Cardiac ventricle fibroblast (primary cell): ENCODE measurements around the gene CERS3. TPM values are rescaled to one million over a fixed set of nuclear protein-coding genes. Genes with fewer than 3 reads are reported as not detected.

Source experiments
- total RNA-seq: library from RNA; depleted of rRNA; stranded (reverse); fragments of >200 nt; gene quantifications from 2 replicates; pipeline ENCODE4 v1.2.3, GENCODE V29; 2015

Gene CERS3
- total RNA-seq: not detected in 2 replicates

DNA sequence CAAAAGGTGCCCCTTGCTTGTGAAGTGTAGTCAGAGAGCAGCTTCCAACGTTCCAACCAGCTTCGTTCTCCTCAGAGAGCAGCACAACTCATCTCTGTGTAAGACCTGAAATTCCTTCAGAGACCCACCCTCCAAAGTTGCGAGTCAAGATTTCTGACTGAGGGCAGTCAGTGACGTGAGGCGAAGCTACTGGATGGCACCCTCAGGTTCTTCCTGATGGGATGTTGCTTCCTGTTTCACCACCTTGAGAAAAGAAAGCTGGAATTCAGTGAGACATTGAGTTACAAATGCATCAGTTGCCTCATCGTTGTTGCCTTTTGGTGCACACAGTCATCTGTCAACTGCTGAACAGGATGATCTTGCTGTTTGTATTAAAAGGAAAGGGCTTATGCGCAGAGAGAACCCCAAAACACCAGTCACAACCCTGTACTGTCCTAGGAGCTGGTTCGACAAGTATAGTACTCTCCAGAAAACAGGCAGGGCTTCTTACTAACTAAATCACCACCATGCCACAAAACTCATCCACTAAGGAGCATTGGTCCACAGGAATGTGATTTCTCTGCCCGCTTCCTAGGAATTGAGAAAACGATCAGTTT is at the start of gene CERS3:
Gene CERS3, minus strand, starts transcription at position 118 of the 596 bp plus-strand sequence. CDS start 27,101 bp downstream, outside the sequence.

Other genes starting within 250 kb of the CERS3 start
- gene ADAMTS17, start 187.0 kb downstream of the CERS3 start, total RNA-seq: 0.31 and 0.49 TPM in 2 replicates
- 6.1 and 9.5 TPM in 2 replicates for gene LINS1, start 73.2 kb upstream of the CERS3 start, total RNA-seq
- gene ASB7, start 73.6 kb upstream of the CERS3 start, total RNA-seq: 9.2 and 9.4 TPM in 2 replicates